Measurements from ENCODE around the gene ENSA.
"Not testable (repeated sequence)": the region's sequence is repeated elsewhere in the genome, so short reads cannot be mapped to it uniquely, and the experiment has no call there.

ENSA gene

DNA sequence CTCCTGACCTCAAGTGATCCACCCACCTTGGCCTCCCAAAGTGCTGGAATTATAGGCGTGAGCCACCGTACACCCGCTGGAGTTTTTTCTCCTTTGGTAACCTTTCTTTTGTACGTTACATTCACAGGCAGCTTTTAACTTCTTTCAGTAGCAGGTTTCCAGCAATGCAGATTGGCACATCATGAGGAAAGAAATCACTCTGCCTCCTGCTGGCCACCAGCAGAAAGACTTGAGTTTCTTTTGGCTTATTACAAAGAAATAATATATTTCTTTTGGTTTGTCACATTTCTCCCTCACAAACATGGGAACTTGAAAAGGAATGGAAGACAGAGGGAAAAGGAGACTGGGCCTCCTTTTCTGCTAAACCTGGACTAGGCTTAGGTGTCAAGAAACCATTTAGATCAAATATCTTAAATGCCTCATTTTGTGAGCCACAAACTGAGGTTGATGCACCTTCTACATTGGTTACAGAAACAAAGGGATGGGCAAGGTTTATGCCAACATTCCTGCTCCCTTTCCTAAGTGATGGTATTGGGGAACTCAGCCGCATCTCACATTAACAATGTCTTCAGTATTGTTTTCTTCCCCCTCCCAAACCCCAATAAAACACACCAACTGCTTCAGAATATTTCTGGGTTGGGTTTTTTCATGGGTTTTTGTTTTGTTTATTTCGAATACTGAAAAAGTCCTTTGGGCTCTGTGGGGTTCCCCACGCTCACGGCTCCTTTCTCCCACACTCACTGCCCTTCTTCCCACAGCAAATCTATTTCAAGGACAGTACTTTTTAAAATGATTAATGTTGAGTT is 7.7 kb downstream of the ENSA start:
- DNase-seq (ENCODE audit: low read depth), result peak; percentile 33

GRCh38 chr1:150620919-150621318 is 8.5 kb downstream of the ENSA start:
- no peak for DNase-seq (ENCODE audit: low read depth)

GRCh38 chr1:150619576-150620509 is 9.6 kb downstream of the ENSA start:
- no peak for DNase-seq (ENCODE audit: low read depth)

DNA sequence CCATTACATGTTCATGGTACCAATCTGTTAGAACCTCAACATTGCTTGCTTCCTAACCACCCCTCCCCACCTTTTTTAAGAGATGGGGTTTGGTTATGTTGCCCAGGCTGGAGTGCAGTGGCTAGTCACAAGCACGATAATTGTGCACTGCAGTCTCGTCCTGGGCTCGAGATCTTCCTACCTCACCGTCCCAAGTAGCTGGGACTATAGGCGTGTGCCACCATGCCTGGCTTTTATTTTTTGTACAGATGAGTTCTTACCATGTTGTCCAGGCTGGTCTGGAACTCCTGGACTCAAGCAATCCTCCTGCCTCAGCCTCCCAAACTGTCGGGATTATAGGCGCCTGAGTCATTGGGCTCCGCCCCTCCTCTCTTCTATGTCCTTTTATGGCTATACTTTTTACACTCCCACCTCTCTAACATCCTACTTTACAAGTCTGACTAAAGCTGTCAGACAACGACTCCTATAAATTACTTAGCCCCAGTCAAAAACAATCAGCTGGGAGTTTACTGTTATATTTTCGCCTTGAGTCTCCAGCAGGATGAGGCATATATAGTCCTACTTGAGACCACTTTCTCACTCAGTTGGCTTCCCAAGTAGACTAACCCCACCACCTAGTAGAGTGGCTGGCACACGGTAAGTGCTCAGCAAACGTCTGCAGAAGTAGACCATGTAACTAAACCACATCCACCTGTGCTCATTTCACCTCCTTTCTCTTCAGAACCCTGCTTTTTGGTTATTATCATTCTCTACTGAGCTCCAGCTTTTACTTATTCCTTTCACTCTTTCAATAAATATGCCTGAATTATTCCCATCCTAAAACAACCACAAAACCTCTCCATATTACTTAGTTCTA is 13.8 kb downstream of the ENSA start:
- no peak for DNase-seq (ENCODE audit: low read depth)

DNA sequence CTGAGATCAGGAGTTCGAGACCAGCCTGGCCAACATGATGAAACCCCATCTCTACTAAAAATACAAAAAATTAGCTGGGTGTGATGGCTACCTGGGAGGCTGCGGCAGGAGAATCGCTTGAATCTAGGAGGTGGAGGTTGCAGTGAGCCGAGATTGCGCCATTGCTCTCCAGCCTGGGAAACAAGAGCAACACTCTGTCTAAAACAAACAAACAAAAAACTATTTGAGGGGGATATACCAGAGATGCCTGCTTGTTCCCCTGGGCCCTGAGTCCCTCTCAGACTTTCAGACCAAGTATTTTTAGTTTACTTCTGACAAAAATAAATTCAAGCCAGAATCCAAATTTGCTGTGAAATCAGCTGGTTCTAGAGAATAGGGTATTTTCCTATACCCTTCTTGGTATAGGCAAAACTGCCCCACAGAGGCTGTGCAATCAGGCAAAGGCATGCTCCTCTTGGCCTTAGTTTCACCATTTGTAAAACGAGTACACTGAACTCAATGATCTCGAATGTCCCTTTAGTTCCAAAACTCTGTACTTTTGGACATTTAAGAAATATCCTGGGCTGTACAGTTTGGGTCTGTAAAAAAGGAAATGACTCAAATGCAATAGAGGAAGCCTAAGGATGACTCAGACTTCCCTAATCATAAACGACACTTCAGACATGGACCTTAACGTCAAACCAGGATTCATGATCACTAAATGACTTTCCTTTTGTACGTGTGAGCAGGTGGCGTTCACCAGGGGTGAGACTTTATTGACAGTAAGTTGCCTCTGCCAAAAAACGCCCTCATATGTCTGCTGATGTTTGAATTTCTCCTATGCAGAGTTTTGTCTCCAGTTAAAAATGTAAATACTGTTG is 16.1 kb downstream of the ENSA start:
- DNase-seq (ENCODE audit: low read depth), result peak; percentile 29

GRCh38 chr1:150612014-150612345 is 17.4 kb downstream of the ENSA start:
- DNase-seq (ENCODE audit: low read depth), result no peak

DNA sequence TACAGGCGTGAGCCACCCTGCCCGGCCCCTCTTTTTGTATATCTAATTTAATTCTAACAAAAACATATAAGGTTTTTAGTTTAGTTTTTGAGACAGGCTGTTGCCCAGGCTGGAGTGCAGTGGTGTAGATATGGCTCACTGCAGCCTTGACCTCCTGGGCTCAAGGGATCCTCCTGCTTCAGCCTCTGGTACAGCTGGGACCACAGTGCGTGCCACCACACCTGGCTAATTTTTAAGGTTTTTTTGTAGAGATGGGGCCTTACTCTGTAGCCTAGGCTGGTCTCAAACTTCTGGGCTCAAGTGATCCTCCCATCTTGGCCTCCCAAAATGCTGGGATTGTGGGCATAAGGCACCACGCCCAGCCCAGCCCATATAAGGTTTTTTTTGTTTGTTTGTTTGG is 18.8 kb downstream of the ENSA start:
- no peak for DNase-seq (ENCODE audit: low read depth)

DNA sequence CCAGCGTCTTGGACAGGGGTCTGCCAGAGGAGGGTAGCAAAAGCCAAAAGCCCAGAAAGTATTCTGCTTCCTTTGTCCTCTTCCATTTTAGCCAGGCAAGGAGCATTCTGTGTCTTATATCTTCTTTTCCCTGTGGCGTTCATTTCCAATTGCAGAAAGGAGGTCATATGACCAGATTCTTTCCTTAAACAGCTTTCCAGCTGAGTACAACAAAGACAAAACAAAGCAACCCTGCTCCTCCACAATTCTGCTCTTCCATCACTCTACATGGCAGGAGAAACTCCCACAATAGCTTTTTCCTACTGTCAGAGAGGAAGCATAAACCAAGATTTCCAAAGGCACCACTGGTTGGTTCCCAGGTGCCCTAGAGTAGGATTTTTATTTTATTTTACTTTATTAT is 19.7 kb downstream of the ENSA start:
- no peak for DNase-seq (ENCODE audit: low read depth)

- no peak for DNase-seq (ENCODE audit: low read depth)
These were observed 22.8 kb downstream of the ENSA start for GRCh38 chr1:150606463-150607142.

GRCh38 chr1:150605451-150605731 is 24.0 kb downstream of the ENSA start:
- not testable (repeated sequence) for DNase-seq (ENCODE audit: low read depth)

GRCh38 chr1:150604226-150604588 is 25.2 kb downstream of the ENSA start:
- DNase-seq (ENCODE audit: low read depth), result no peak

- no peak for DNase-seq (ENCODE audit: low read depth)
These were observed 25.7 kb downstream of the ENSA start for GRCh38 chr1:150603711-150604110.

- DNase-seq (ENCODE audit: low read depth), result not testable (repeated sequence)
These were observed 27.0 kb downstream of the ENSA start for GRCh38 chr1:150602372-150602771.

DNA sequence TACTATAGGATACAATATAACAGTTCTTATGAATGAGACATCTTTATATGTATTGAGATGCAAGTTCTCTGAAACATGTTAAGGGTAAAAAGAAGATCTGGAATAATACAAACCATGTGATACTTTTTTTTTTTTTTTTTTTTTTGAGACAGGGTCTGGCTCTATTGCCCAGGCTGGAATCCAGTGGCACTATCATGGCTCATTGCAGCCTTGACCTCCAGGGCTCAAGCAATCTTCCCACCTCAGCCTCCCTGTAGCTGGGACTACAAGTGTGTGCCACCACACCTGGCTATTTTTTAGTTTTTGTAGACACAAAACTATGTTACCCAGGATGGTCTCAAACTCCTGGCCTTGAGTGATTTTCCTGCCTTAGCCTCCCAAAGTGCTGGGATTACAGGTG is 27.9 kb downstream of the ENSA start:
- DNase-seq (ENCODE audit: low read depth), result no peak

- not testable (repeated sequence) for DNase-seq (ENCODE audit: low read depth)
These were observed 31.1 kb downstream of the ENSA start for GRCh38 chr1:150598346-150598745.

DNA sequence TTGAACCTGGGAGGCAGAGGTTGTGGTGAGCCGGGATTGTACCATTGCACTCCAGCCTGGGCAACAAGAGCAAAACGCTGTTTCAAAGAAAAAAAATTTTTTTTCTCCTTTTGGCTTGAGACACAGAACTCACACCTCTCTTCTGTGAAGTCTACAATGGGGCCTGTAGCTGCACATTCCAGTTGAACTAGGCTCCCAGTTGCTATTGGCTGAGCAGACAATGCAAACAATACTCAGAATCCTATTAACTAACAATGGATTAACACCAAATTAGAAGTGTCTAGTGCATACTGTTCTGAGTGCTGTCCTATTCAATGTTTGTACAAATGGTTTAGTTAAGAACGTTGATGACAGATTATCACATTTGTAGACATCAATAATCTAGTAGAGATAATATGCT is 32.4 kb downstream of the ENSA start:
- no peak for DNase-seq (ENCODE audit: low read depth)

GRCh38 chr1:150596095-150596892 is 33.1 kb downstream of the ENSA start:
- DNase-seq (ENCODE audit: low read depth), result no peak

GRCh38 chr1:150582371-150582770 is 47.0 kb downstream of the ENSA start:
- DNase-seq (ENCODE audit: low read depth), result no peak

DNA sequence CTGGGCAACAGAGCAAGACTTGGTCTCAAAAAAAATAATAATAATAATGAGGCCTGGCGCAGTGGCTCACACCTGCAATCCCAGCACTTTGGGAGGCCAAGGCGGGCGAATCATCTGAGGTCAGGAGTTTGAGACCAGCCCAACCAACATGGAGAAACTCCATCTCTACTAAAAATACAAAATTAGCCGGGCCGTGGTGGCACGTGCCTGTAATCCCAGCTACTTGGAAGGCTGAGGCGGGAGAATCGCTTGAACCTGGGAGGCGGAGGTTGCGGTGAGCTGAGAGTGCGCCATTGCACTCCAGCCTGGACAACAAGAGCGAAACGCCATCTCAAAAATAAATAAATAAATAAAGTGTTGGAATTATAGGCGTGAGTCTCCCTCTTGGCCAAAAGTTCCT is 47.5 kb downstream of the ENSA start:
- DNase-seq (ENCODE audit: low read depth), result not testable (repeated sequence)

GRCh38 chr1:150581437-150581836 is 48.0 kb downstream of the ENSA start:
- not testable (repeated sequence) for DNase-seq (ENCODE audit: low read depth)

All from activated T-helper 9 cell treated with anti-CD3 and anti-CD28 coated beads, Interleukin-2, amount 50 U/mL, for 16 hours (primary cell).